SK-N-SH (cell line): ENCODE data around the gene KCNE5. TPM values are rescaled to one million over a fixed set of nuclear protein-coding genes. Genes with fewer than 3 reads are reported as not detected.

Source experiments
- CTCF ChIA-PET: fragments of 300-600, 350-600 bp; formaldehyde crosslinking; extraction: SDS; loops from one replicate; lab custom pipeline; 2021; lab: Yijun Ruan, JAX
- POLR2A ChIA-PET: fragments of 350-600 bp; sonication (Branson Sonifier 250); formaldehyde crosslinking; extraction: SDS; loops from one replicate; lab custom pipeline; 2020; ENCODE audit warnings: antibody characterized with exemption, inconsistent platforms; lab: Yijun Ruan, JAX
- DNase-seq: peaks from one replicate; pipeline ENCODE4 v3.0.0; 2012
- H2AFZ ChIP-seq: fragments of 200-600 bp; sonication (generic); 2 replicates; pipeline ENCODE4 v1.8.1; 2016; ENCODE audit warnings: antibody characterized with exemption, mild to moderate bottlenecking, low read depth
- H3F3A ChIP-seq: fragments of 200-600 bp; sonication (generic); replicated peaks from 2 replicates; pipeline ENCODE3; 2016; ENCODE audit warnings: antibody characterized with exemption, mild to moderate bottlenecking; ENCODE audit not compliant: insufficient read depth
- H3K27ac ChIP-seq, 2 experiments: fragments of 200-500 bp in 1 of 2; fragments of 200-600 bp in 1 of 2; sonication (Bioruptor generic) in 1 of 2; sonication (generic), shearing (Covaris generic) in 1 of 2; 2 replicates each; pipeline versions ENCODE4 v1.5.1 to v1.6.1; 2014 to 2016; ENCODE audit warnings: low read depth in 2 of 2, inconsistent platforms in 1 of 2, low read length in 1 of 2, mild to moderate bottlenecking in 1 of 2, mixed read lengths in 1 of 2
- H3K27me3 ChIP-seq: fragments of 200-600 bp; sonication (generic), shearing (Covaris generic); 2 replicates; pipeline ENCODE4 v1.6.1; 2016; ENCODE audit warnings: mixed run types; ENCODE audit not compliant: insufficient read depth
- H3K36me3 ChIP-seq, 2 experiments: fragments of 200-500 bp in 1 of 2; fragments of 200-600 bp in 1 of 2; sonication (Bioruptor generic) in 1 of 2; sonication (generic) in 1 of 2; replicated peaks in 1 of 2; 2 replicates each; pipeline versions ENCODE3 to v1.5.1; 2014 to 2016; ENCODE audit warnings: low read length in 1 of 2, mild to moderate bottlenecking in 1 of 2; ENCODE audit not compliant: insufficient read depth in 2 of 2, control insufficient read depth in 1 of 2
- H3K4me1 ChIP-seq, 2 experiments: fragments of 200-500 bp in 1 of 2; fragments of 200-600 bp in 1 of 2; sonication (Bioruptor generic) in 1 of 2; sonication (generic), shearing (Covaris generic) in 1 of 2; 2 replicates each; pipeline versions ENCODE4 v1.5.1 to v1.6.1; 2014 to 2016; ENCODE audit warnings: low read depth in 1 of 2, low read length in 1 of 2, mixed run types in 1 of 2; ENCODE audit not compliant: insufficient read depth in 2 of 2, control insufficient read depth in 1 of 2
- H3K4me2 ChIP-seq: fragments of 200-600 bp; sonication (generic), shearing (Covaris generic); 2 replicates; pipeline ENCODE4 v1.6.1; 2017; ENCODE audit warnings: mixed run types
- H3K4me3 ChIP-seq, 2 experiments: fragments of 200-500 bp in 1 of 2; fragments of 200-600 bp in 1 of 2; sonication (Bioruptor generic) in 1 of 2; sonication (generic), shearing (Covaris generic) in 1 of 2; 2 replicates each; pipeline versions ENCODE4 v1.5.1 to v1.8.1; 2014 to 2016; ENCODE audit warnings: low read depth in 2 of 2, inconsistent platforms in 1 of 2, low read length in 1 of 2, mild to moderate bottlenecking in 1 of 2, mixed read lengths in 1 of 2, moderate library complexity in 1 of 2
- H3K79me2 ChIP-seq: fragments of 200-600 bp; sonication (generic); 2 replicates; pipeline ENCODE4 v1.8.1; 2017; ENCODE audit warnings: mild to moderate bottlenecking; ENCODE audit not compliant: insufficient read depth
- H3K9ac ChIP-seq: fragments of 200-600 bp; sonication (generic); 2 replicates; pipeline ENCODE4 v1.6.1; 2017; ENCODE audit warnings: mixed run types
- H3K9me2 ChIP-seq: fragments of 200-600 bp; sonication (generic); 2 replicates; pipeline ENCODE4 v1.6.1; 2017; ENCODE audit warnings: mixed run types
- H3K9me3 ChIP-seq: fragments of 200-600 bp; sonication (generic); 2 replicates; pipeline ENCODE4 v1.6.1; 2017; ENCODE audit warnings: mixed run types, mild to moderate bottlenecking, moderate library complexity
- H4K20me1 ChIP-seq: fragments of 200-600 bp; sonication (generic); 2 replicates; pipeline ENCODE4 v1.6.1; 2017; ENCODE audit warnings: mild to moderate bottlenecking, mixed run types; ENCODE audit not compliant: insufficient read depth
- ELF1 ChIP-seq: IDR thresholded peaks from 2 replicates; pipeline ENCODE4 v1.4.0; 2012
- EP300 ChIP-seq, 2 experiments: IDR thresholded peaks; 2 replicates each; pipeline versions ENCODE4 v1.4.0 to v1.6.1; 2012; ENCODE audit warnings: borderline replicate concordance in 1 of 2, low read depth in 1 of 2, low read length in 1 of 2
- EZH2phosphoT487 ChIP-seq: fragments of 200-600 bp; sonication (generic); IDR thresholded peaks from 2 replicates; pipeline ENCODE4 v1.6.1; 2017; ENCODE audit warnings: low read depth, mixed run types, mild to moderate bottlenecking, antibody characterized with exemption, moderate library complexity, borderline replicate concordance
- FOSL2 ChIP-seq: IDR thresholded peaks from 2 replicates; pipeline ENCODE4 v1.4.0; 2012; ENCODE audit warnings: low read depth, mild to moderate bottlenecking, moderate library complexity, borderline replicate concordance
- FOXM1 ChIP-seq: IDR thresholded peaks from 2 replicates; pipeline ENCODE4 v1.4.0; 2012; ENCODE audit warnings: low read depth, mild to moderate bottlenecking
- JUND ChIP-seq: IDR thresholded peaks from 2 replicates; pipeline ENCODE4 v1.4.0; 2012
- MXI1 ChIP-seq: IDR thresholded peaks from 2 replicates; pipeline ENCODE4 v1.6.1; 2012; ENCODE audit warnings: mild to moderate bottlenecking, low read depth, low read length, improper control_type of control experiment
- POLR2AphosphoS5 ChIP-seq: IDR thresholded peaks from 2 replicates; pipeline ENCODE4 v1.6.1; 2012; ENCODE audit warnings: low read depth, low read length
- RFX5 ChIP-seq: IDR thresholded peaks from 2 replicates; pipeline ENCODE4 v1.6.1; 2012; ENCODE audit warnings: mild to moderate bottlenecking, improper control_type of control experiment, low read length
- RXRA ChIP-seq: IDR thresholded peaks from 2 replicates; pipeline ENCODE4 v1.4.0; 2012; ENCODE audit warnings: low read depth, mild to moderate bottlenecking, borderline replicate concordance
- SMC3 ChIP-seq: IDR thresholded peaks from 2 replicates; pipeline ENCODE4 v1.6.1; 2012; ENCODE audit warnings: low read depth, low read length, improper control_type of control experiment
- TEAD4 ChIP-seq: IDR thresholded peaks from 2 replicates; pipeline ENCODE4 v1.4.0; 2012; ENCODE audit warnings: mild to moderate bottlenecking, borderline replicate concordance; ENCODE audit not compliant: insufficient read depth
- WGBS: methylation state at CpG from one replicate; pipeline ENCODE4 v1.1.6; 2017; ENCODE audit warnings: low lambda C conversion rate; 5-methylcytosine and 5-hydroxymethylcytosine counted together
- polyA plus RNA-seq, 3 experiments: library from polyadenylated mRNA; depleted of rRNA; stranded (reverse); fragments of >200 nt; gene quantifications; 2 replicates each; pipeline ENCODE4 v1.2.3, GENCODE V29; 2012
- TF ChIP-seq, protein P1 (sequence below): IDR thresholded peaks from 2 replicates; pipeline ENCODE4 v1.4.0; 2012; ENCODE audit warnings: low read depth
- TF ChIP-seq, protein P2 (sequence below): fragments of 150-350 bp; IDR thresholded peaks from 2 replicates; pipeline ENCODE4 v1.6.1; 2017; ENCODE audit warnings: antibody characterized with exemption, low read length, low read depth, borderline replicate concordance
- TF ChIP-seq, protein P3 (sequence below): IDR thresholded peaks from 2 replicates; pipeline ENCODE4 v1.6.1; 2012; ENCODE audit warnings: mild to moderate bottlenecking, low read depth, low read length, moderate library complexity
- TF ChIP-seq, protein P4 (sequence below): fragments of 200-600 bp; sonication (generic); IDR thresholded peaks from 2 replicates; pipeline ENCODE4 v1.6.1; 2017; ENCODE audit warnings: antibody characterized with exemption, mild to moderate bottlenecking, moderate library complexity

The KCNE5 gene
- polyA plus RNA-seq, 1 of the 3 experiments (the other 2 are of a cell fraction), result 0.21 TPM

DNA sequence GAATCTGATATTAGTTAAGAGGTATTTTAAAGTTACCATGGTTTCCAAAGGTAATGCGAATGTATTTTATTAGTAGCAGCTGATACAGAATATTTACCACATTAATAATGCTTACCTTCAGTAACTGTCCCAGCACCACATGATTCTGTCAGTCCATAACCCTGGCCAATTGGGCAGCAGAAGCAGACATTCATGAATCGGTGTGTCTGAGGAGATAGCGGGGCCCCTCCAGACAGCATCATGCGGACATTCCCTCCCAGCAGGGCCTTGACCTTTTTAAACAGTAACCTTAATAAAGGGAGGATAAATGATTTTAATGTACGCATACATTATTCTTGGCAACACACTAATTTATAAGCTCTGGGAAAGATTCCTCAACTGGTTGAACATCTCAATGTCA lies 43.0 kb upstream of the KCNE5 start:
- Histone ChIP-seq H3K4me1 (no peaks in the 10 kb centered on the region), H3K79me2 (no peaks in the 10 kb centered on the region), H3K27me3 (no peaks in the 10 kb centered on the region; the same call in 1 of the 2 replicates), H3K9ac (no peak overlapping the region), H4K20me1 (no peaks in the 10 kb centered on the region), H3F3A (no peaks in the 10 kb centered on the region), H3K27ac (no peak overlapping the region), H3K9me3 (no peaks in the 10 kb centered on the region), H2AFZ (no peak overlapping the region), H3K36me3 (peaks cover 12 to 28% of the 10 kb centered on the region in 2 experiments), H3K4me2 (no peak overlapping the region), H3K4me3 (no peak overlapping the region), H3K9me2 (no peaks in the 10 kb centered on the region)
- POLR2A ChIA-PET, result no interaction called here
- 68% methylated on average over 5 of the region's 5 CpGs for WGBS
- CTCF ChIA-PET, result interaction anchor here (0.7 kb wide), 1 partner anchor 189 kb away, joined by 3 read pairs; no protein-coding TSS in a partner anchor
- TF ChIP-seq, protein P1, sequence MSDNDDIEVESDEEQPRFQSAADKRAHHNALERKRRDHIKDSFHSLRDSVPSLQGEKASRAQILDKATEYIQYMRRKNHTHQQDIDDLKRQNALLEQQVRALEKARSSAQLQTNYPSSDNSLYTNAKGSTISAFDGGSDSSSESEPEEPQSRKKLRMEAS, result no peak
- no peak for DNase-seq

DNA sequence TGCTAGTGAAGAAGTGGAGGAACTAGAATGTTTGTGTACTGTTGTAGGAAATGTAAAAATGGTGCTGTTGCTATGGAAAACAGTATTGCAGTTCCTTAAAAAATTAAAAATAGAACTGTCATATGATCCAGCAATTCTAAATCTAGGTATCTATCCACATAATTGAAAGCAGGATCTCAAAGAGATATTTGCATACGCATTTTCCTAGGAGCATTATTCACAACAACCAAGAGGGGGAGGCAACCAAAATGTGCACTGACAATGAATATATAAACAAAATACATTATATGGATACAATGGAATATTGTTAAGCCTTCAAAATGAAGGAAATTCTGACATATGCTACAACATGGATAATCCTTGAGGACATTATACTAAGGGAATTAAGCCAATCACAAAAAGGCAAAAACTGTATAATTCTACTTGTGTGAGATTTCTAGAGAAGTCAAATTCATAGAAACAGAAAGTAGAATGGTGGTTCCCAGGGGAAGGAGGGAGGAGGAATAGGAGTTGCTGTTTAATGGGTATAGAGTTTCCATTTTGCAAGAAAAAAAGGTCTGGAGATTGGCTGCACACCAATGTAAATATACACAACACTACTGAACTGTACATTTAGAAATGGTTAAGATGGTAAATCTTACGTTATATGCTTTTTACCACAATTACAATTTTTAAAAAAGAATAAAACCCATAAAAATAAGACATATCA lies 35.6 kb upstream of the KCNE5 start:
- Histone ChIP-seq H3K27ac (no peak overlapping the region), H3K27me3 (no peaks in the 10 kb centered on the region), H3K9me2 (no peaks in the 10 kb centered on the region), H3K4me3 (no peak overlapping the region), H2AFZ (no peak overlapping the region), H3K36me3 (peaks cover 32 to 35% of the 10 kb centered on the region in 2 experiments), H4K20me1 (no peaks in the 10 kb centered on the region), H3K4me1 (no peaks in the 10 kb centered on the region), H3K4me2 (no peak overlapping the region), H3K9ac (no peak overlapping the region), H3K9me3 (no peaks in the 10 kb centered on the region), H3F3A (no peaks in the 10 kb centered on the region), H3K79me2 (peaks cover 8% of the 10 kb centered on the region; the same call in 1 of the 2 replicates)
- ChIA-PET CTCF (no interaction called here), POLR2A (no interaction called here)
- no peak for DNase-seq
- TF ChIP-seq, protein P2, sequence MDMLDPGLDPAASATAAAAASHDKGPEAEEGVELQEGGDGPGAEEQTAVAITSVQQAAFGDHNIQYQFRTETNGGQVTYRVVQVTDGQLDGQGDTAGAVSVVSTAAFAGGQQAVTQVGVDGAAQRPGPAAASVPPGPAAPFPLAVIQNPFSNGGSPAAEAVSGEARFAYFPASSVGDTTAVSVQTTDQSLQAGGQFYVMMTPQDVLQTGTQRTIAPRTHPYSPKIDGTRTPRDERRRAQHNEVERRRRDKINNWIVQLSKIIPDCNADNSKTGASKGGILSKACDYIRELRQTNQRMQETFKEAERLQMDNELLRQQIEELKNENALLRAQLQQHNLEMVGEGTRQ, result no peak
- TF ChIP-seq TEAD4 (no peak), FOXM1 (no peak), SMC3 (no peak), ELF1 (no peak), RXRA (no peak), FOSL2 (no peak), POLR2AphosphoS5 (no peak), JUND (no peak), MXI1 (no peak), EZH2phosphoT487 (no peak), RFX5 (no peak), EP300 (IDR thresholded peaks at IDR 0.05; ENCODE audit: borderline replicate concordance in 1 of 2, low read depth in 1 of 2, low read length in 1 of 2) (no peak)
- TF ChIP-seq, protein P3, sequence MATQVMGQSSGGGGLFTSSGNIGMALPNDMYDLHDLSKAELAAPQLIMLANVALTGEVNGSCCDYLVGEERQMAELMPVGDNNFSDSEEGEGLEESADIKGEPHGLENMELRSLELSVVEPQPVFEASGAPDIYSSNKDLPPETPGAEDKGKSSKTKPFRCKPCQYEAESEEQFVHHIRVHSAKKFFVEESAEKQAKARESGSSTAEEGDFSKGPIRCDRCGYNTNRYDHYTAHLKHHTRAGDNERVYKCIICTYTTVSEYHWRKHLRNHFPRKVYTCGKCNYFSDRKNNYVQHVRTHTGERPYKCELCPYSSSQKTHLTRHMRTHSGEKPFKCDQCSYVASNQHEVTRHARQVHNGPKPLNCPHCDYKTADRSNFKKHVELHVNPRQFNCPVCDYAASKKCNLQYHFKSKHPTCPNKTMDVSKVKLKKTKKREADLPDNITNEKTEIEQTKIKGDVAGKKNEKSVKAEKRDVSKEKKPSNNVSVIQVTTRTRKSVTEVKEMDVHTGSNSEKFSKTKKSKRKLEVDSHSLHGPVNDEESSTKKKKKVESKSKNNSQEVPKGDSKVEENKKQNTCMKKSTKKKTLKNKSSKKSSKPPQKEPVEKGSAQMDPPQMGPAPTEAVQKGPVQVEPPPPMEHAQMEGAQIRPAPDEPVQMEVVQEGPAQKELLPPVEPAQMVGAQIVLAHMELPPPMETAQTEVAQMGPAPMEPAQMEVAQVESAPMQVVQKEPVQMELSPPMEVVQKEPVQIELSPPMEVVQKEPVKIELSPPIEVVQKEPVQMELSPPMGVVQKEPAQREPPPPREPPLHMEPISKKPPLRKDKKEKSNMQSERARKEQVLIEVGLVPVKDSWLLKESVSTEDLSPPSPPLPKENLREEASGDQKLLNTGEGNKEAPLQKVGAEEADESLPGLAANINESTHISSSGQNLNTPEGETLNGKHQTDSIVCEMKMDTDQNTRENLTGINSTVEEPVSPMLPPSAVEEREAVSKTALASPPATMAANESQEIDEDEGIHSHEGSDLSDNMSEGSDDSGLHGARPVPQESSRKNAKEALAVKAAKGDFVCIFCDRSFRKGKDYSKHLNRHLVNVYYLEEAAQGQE, result no peak
- TF ChIP-seq, protein P1, result no peak
- TF ChIP-seq, protein P4, sequence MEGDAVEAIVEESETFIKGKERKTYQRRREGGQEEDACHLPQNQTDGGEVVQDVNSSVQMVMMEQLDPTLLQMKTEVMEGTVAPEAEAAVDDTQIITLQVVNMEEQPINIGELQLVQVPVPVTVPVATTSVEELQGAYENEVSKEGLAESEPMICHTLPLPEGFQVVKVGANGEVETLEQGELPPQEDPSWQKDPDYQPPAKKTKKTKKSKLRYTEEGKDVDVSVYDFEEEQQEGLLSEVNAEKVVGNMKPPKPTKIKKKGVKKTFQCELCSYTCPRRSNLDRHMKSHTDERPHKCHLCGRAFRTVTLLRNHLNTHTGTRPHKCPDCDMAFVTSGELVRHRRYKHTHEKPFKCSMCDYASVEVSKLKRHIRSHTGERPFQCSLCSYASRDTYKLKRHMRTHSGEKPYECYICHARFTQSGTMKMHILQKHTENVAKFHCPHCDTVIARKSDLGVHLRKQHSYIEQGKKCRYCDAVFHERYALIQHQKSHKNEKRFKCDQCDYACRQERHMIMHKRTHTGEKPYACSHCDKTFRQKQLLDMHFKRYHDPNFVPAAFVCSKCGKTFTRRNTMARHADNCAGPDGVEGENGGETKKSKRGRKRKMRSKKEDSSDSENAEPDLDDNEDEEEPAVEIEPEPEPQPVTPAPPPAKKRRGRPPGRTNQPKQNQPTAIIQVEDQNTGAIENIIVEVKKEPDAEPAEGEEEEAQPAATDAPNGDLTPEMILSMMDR, result no peak
- 74% methylated on average over 2 of the region's 2 CpGs for WGBS
